HS-5 (cell line): Measurements from ENCODE around the gene PDE3A.
A peak's percentile ranks its signal among the peaks of the same experiment; 100 is the strongest.
"Not testable (repeated sequence)": the region's sequence is repeated elsewhere in the genome, so short reads cannot be mapped to it uniquely, and the experiment has no call there.

Experiments
- DNase-seq: peaks from one replicate; pipeline ENCODE4 v3.0.0-alpha.2; 2012; ENCODE audit warnings: low read depth

Gene PDE3A

DNA sequence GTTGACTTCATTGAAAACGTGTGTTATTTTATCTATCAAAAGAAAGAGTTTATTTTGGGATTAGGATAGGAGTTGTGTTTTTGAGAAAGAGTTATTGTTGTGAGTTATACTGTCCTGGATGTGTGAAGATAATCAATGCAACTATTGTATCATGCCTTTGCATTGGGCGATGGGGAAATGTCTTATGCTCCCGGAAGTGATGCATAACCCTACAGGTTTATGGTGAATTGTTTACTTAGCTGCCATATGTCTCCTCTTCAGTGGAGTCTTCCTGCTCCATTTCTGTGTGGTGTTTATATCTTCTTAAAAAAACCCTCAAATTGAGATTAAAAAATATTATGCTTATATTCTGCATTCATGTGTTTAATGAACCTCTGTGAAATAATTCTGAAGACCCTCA is 6.5 kb downstream of the PDE3A start:
- no peak for DNase-seq

DNA sequence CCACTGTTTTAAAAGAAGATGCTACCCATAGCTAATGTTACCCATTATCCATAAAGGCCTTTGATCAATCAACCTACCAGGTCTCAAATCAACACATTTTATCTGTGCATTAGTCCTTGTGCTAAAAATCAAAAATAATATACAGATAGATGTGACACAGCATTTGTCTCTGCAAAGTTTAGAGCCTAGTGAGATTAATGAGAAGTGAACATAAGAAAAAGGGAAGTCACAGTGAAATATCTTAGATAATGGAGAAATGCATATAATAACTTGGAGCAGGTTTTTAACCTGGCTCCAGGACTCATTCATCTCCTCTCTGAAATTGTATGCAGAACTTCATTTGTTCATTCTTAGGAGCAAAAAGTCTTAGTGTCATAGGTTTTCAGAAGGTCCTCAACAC is 7.2 kb downstream of the PDE3A start:
- no peak for DNase-seq

DNA sequence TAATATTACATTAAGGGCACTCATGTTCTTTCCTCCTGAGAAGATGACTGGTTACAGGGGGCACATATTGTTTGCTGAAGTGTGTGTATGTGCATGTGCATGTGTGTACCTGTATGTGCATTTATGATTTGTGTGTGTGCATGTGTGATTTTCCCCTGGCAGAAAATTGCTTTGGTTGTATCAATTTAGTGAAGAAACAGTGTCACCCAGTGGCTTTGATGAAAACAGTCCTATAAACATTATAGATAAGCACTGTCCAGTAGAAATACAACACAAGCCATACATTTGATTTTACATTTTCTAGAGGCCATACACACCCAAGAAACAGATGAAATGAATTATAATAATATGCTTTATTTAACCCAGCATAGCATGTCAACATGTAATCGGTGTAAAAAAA is 8.6 kb downstream of the PDE3A start:
- no peak for DNase-seq

DNA sequence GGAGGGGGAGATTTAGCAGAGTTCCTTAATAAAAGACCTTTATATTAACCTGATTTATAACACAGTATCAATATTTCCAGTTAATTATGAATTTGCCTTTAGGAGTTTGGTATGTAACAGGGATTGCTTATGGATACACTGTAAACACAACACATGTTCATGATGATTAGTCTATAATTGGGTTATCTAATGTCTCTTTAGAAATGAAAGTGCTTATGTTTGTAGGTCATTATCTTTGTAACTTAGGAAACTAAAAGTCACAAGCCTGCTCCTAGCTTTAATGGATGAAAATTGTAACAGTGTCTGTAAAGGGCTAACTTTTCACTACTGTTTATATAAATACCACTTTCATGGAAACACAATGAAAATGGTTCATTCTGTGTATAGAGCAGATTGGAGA is 9.4 kb downstream of the PDE3A start:
- no peak for DNase-seq

GRCh38 chr12:20382117-20382516 is 13.8 kb downstream of the PDE3A start:
- DNase-seq = no peak

DNA sequence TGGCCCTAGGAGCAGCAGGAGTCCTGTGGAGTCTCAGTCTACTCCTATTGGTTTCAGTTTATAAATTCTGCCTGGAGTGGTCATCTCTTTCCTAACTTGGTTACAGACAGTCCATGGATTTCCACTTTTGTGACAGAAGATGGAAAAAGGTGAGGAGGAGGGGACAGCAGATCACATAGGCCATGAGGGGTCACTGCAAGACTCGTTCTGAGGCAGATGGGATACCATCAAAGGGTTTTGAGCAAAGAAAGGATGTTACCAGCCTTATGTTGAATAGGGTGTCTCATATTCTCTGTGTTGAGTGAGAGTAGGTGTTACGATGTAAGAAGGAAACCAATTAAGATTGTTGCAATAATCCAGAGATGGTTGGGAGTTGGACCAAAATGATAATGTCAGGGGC is 15.3 kb downstream of the PDE3A start:
- DNase-seq = no peak

GRCh38 chr12:20384836-20385235 is 16.5 kb downstream of the PDE3A start:
- DNase-seq = not testable (repeated sequence)

- no peak for DNase-seq
Observed at GRCh38 chr12:20390846-20391245, 22.5 kb downstream of the PDE3A start.

DNA sequence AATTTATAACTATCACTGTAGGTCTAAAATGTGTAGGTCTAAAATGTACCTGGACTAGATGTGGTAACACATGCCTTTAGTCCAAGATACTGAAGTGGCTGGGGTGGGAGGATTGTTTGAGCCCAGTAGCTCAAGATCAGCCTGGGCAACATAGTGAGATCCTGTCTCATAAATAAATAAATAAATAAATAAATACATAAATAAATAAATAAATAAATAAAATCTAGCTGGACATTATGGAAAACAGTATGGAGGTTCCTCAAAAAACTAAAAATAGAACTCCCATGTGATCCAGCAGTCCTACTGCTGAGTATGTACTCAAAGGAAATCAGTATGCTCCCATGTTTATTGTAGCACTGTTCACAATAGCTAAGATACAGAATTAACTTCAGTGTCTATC is 24.0 kb downstream of the PDE3A start:
- DNase-seq = no peak

DNA sequence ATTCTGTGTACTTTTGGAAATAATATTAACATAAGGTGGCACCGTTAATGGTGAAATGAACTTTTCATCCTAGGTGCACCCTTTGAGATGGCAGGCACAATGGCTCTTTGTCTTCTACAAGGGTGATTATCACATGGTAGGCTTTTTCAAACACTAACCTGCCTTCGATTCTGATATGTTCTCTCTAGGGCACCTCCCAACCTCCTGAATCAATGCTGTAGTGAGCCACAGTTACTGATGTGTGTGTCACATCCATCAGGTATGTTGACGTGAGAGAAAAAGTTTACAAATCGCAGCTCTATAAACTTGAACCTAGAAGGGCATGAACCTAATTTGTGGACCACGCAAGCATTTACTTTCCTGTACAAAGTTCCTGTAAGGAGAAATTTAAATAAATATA is 25.4 kb downstream of the PDE3A start:
- DNase-seq = no peak

DNA sequence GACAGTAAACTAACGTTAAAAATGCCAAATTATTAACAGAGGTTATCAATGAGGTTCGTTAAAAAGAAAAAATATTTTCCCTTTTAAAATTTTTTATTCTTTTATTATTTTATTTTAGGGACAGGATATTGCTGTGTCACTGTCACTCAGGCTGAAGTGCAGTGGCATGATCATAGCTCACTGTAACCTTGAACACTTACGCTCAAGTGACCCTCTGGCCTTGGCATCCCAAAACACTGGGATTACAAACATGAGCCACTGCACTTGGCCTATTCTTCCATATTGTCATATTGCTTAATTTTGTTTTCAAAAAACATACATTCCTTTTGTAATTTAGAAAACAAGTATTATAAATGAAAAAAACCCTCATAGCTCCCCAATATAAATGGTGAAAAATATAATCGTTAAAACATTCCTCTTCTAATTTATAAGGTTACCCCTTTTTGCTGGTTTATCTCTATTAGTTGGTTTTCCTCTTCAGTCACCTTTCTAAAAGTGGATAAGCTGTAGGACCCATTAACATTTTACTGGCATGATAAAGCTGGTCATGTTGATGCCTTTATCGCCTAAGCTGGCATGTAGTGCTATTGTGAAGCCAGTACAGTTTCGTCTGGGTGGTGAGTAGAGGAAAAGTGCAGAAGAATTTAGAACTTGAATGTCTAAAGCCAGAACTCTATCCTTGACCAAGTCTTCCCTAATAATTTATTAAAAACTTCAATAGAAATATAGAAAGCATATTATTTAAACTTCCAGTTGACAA is 27.6 kb downstream of the PDE3A start:
- DNase-seq = no peak

GRCh38 chr12:20398686-20399085 is 30.3 kb downstream of the PDE3A start:
- DNase-seq = no peak

- no peak for DNase-seq
Observed at GRCh38 chr12:20400003-20400402, 31.7 kb downstream of the PDE3A start.

GRCh38 chr12:20403230-20403629 is 34.9 kb downstream of the PDE3A start:
- DNase-seq = no peak

- DNase-seq = peak; percentile 22
Observed at GRCh38 chr12:20404576-20405346, 36.4 kb downstream of the PDE3A start.

DNA sequence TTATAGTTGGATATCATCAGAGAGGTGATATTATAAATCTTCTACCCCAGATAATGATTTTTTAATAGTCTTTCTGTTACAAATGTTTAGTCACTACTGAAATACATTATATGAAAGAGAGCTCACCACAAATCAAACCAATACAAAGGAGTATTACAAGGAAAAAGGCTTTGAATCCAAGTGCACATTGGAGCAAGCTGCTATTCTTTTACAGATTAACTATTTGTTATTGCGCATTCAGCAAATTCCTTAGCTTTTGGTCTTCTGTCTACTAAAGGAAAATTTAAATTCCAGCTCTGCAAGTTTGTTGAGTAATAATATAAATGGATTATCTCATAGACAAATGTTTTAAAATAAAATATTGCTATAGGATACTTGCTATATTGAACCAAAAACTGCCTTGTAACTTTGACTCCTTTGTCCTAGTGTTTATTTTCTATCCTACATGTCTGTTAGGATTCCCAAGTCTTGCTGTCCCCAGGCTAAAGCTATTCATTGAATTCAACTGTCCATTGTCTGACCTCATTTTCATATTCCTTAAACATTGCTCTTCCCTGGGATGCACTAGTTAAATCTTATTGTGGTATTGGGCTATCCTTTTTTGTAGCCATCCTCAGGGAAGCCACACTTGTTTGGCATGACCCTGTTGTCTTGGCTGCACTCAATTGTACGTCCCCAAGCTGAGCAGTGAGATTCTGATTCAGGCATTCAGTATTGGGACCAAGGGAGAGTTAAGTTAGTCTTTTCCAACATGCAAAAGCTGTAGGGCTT is 41.5 kb downstream of the PDE3A start:
- no peak for DNase-seq

GRCh38 chr12:20410734-20411133 is 42.4 kb downstream of the PDE3A start:
- DNase-seq = no peak

- DNase-seq = no peak
Observed at GRCh38 chr12:20411345-20411744, 43.0 kb downstream of the PDE3A start.

DNA sequence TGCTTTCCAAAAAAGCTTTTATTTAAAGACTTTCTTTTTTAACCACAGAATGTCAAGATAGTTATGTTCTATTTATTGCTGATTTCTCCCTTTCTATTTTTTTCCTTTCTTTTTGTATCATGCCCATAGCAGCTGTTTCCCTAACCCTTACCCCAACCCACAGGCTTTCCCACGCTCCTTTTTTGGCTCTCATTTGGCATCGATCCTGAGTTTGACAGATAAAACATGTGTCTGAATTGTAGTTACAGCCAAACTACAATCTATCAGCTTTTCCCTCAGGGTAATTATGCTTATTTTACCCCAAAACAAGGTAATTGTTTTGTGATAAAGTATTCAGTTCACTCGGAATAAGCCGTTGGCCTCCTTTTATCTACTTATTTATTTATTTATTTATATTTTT is 46.7 kb downstream of the PDE3A start:
- no peak for DNase-seq

DNA sequence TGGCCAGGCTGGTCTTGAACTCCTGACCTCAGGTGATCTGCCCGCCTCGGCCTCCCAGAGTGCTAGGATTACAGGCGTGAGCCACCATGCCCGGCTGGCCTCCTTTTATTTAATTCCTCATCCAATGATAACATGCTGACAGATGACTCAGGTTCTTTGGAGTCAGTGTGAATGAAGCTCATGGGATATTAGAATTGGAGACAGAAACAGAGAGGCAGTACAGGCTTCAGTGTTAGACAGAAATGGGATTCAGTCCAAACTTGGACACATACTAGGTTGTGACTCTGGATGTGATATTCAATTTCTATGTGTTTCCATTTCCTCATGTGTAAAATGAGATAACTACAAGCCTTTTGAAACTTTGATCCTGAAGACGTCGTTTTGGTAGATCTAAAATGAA is 47.3 kb downstream of the PDE3A start:
- DNase-seq = no peak

- no peak for DNase-seq
Observed at GRCh38 chr12:20420557-20420956, 52.2 kb downstream of the PDE3A start.

DNA sequence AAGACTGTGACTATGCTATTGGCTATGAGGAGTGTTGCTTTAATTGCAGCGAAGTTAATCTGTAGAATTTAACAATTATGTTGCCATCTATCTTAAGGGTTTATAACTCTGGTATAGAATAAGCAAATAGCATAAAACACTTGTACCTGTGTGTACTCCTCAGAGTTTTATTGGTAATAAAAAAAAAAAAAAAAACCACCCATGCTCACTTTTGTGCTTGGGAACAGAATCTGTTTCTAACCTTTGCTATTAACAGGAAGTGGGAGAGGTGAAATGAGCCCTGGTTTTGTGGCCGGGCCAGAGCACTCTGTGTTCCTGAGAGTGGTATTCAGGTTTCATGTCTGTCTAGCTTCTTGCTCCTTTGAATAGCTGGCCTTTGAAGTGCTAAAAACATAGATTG is 53.1 kb downstream of the PDE3A start:
- DNase-seq = no peak

DNA sequence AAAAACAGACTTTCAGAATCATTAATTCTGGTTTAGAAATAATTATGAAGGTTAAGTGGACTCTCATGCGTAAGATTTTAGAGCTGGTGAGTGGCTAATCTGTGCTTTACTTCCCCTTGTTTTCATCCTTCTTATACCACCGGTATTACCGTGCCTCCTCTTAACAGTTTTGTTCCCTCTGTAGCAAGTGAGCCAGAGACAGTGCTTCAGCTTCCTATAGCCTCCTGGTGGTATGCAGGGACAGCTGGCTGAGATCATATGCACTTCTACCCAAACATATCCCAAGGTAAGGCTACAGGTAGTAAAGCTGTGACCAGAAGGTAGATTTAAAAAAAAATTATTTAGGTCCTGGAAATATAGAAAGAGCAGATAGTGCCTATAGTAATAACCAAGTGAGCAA is 55.2 kb downstream of the PDE3A start:
- no peak for DNase-seq
